ENCODE results near the gene FAT3. TPM values are rescaled to one million over a fixed set of nuclear protein-coding genes. Genes with fewer than 3 reads are reported as not detected.

The FAT3 gene
- total RNA-seq: 172 TPM

DNA sequence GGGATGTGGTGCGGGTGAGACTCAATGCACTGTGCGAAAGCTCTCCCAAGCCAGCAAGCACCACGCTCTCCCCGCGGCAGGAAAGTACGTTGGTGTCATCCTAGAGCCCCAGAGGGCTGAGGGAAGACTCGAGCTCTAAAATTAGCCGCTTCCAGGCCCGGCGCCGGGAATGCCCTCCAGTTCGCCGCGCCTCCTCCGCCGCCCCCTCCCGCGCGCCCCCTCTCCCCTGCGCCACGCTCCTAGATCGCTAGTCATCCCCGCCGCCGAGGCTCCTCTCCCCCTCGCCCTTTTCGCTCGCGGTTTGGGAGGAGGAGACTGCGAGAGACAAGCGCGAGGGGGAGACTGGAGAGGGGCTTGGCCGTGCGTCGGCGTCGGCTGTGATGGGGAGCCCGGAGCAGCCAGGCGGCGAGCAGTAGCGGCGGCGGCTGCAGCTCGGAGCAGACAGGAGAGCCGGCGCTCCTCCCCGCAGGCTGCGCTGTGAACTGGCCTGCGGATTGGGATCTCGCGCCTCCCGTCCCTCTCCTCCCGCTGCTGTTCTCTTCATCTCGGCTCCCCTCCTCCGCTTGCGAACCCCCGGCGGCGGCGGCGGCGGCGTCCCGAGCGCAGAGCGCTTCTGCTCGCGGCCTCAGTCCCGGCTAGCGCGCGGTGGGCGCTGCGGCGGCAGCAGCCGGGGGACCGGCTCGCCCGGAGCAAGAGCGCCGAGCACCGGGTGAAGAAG is at the start of gene FAT3:
Gene FAT3, plus strand, starts transcription at position 412 of the 718 bp plus-strand sequence. CDS start 127,295 bp downstream, outside the sequence.
- peak; percentile 60 for DNase-seq

DNA sequence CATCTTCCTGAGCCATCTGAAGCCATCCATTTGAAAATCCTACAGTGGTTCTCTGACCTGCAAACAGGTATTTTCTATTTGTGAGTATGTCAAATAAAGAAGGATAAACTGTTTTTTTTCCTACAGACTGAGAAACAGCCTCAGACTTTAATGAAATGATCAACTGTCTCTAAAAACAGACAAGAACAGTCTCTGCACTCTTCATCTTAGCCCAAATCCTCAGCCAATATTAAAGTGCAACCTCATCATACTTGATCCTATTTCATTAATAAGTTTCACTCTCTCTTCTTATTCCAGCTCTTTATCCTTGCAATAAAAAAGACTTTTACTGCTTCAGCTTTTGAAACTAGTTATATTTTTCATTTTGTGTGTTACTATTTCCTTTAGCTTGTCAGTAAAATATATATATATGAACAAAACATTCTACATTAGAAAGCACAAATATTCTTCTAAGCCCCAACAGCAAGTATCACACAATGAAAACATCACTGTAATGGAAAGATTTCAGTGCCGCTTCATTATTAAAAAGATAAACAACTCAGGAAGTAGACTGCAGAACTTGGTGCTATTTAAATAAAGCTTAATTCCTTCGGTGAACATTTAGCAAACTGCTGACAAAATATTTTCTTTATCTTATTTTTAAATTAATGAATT is 45.5 kb upstream of the FAT3 start:
- DNase-seq: no peak

- DNase-seq: no peak
These were observed 44.4 kb upstream of the FAT3 start for GRCh38 chr11:92180226-92180625.

DNA sequence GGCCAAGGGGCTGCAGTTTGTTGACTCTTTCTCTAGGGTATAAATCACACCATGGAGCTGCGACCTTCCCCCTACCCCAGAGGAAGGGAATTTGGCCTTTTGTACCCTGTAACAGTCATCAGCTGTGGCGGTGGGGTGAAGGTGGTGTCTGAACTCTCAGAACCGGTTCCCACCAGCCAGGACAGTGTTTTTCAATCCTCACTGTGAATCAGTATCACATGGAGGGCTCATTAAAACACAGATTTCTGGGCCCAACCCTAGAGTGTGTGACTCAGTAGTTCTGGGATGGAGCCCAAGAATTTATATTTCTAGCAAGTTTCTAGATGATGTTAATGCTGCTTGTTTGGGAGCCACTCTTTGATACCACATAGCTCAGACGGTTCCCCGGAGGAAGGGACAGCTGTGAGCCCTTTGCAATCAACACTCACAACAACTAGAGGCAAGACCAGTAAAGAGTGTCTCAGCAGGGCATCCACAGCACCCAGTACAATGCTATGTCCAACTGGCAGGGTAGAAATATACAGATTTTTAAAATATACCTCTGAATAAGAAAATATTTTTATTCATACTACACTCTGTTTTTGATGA is 43.9 kb upstream of the FAT3 start:
- peak; percentile 26 for DNase-seq

DNA sequence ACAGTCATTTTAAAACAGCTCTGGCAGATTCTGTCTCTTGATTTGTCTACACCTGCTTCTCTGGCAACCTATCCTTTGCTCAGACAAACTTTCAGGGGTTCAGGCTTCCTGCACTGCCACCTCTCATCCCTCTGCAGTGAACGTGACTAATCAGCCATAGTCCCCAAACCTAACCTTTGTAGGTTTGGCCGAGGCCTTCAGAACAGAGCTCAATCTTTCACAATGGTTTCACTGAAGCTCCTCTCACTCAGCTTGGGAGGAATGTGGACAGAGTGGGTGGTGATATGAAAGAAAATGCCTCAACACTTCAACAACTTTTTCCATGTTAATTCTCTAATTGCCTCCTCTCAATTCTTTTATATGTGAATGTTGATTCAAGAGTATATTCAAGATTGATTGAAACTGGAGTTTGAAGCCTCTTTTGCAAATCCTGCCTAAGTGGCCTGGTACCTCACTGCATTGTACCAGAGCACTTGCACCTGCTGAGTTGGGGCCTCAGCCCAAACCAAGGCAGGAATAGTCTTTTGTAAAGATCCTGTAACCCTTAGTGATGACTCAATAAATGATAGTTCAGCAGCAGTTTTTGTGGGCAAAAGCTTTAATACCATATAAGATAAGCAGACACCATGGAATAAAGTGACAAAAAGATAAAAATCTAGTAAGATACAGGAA is 33.9 kb upstream of the FAT3 start:
- no peak for DNase-seq

DNA sequence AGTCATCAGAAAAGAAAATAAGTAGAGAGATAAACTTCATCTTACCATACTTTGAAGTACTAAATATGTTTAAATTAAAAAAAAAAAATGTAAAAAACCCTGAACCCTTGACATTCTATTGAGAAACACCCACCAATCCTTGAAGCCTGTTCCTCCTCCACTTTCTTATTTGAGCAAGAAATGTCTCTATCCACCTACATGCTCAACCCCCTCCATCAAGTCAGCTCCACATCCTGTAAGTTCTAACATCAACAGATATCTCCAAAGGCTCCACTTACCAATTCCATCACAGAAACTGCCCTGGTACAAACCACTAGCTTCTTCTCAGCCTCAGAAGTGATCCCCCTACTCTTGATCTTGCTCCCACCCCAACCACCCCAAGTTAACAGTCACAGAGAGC is 32.5 kb upstream of the FAT3 start:
- no peak for DNase-seq

DNA sequence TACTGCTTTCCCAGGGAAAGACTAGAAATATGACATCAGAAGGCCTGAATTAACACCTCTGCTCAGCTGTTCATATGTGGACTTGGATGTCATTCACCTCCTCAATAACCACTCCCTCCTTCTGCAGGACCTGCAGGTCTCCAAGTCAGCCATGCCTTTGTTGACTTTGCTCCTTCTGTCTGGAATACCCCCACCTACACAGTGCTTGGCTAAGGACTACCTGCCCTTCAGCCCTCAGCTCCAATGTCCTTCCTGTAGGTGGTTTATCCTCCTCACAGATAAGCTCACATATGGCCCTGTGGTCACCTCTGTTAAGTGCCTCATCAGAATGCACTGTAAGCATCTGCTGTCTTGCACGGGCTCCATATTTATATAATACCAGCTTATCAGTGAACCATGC is 26.4 kb upstream of the FAT3 start:
- DNase-seq: no peak

DNA sequence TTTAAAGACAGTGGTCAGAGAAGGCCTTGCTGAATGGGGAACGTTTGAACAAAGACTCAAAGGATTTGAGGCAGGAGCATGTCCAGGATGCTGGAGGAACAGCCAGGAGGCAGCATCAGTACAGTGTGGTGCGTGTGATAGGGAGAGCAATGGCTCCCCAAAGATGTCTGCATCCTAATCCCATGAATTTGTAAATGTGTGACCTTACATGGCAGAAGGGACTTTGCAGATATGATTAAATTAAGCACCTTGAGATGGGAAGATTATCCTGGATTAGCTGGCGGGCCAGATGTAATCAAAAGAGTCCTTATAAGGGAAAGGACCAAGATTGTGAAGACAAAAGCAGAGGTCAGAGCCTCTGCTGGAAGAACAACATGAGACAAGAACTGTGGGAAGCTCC is 24.6 kb upstream of the FAT3 start:
- DNase-seq: no peak

DNA sequence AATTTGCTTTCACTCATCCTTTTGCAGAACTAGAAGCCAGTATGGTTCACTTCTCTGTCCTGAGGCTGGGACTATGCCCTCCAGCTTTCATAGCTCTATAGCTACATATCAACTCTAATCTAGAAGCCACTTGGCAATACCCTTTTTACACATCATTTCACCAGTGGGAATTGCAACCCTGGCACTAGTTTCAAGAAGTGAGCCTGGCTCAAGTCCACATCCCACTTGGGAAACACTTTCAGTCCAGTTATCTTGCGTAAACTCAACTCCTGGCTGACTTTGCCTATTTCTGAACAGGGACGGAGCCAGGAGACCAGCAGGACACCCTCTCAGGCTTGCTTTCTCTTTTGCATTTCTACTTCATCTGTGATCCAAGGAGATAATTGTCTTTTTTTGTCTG is 19.9 kb upstream of the FAT3 start:
- DNase-seq: no peak

GRCh38 chr11:92206441-92206840 is 18.2 kb upstream of the FAT3 start:
- DNase-seq: no peak

DNA sequence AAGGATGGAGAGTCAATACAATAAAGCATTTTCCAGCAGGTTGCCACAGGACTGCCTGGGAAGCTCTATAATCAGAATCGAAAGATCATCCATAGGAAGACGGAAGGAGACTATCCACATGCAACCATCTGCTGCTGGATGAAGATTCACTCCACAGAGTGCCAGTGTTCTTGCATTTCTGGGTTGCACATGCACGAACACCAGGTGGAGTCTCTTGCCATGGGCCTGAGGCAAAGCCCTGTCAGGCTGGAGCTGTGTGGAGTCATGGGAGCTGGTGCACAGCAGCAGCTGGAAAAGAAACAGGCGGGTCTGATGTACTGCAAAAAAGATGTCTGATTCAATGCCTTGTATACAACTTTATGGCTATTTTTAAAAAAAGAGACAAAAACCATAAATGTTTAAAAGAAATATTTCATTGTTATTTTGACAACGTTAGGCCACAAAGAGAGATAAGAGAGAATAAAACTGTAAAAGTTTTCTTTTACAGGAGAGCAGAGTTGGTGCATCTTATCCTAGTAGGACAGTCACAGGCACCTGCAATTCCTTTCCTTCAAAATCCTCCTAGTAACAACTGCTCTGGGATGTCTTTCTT is 12.9 kb upstream of the FAT3 start:
- peak; percentile 31 for DNase-seq

DNA sequence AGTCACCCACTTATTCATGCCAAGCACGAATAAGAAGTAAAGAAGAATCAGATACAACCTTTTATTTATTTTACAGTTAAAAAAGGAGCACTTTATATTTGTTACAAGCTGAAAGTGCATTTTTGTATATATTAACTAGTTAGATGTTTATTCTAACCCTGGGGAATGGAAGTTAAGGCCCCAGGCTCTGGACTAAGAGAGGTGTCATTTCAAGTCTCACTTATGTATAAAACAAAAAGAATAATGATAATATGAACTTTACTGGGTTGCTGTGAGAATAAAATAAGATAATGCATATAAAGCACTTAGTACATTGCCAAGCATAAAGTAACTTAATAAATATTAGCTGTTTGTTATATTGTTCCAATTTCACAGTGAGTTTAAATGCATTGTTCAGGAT is 12.1 kb upstream of the FAT3 start:
- DNase-seq: no peak

- DNase-seq: no peak
These were observed 7.8 kb upstream of the FAT3 start for GRCh38 chr11:92216789-92217188.

- no peak for DNase-seq
These were observed 5.1 kb upstream of the FAT3 start for GRCh38 chr11:92219476-92219875.

DNA sequence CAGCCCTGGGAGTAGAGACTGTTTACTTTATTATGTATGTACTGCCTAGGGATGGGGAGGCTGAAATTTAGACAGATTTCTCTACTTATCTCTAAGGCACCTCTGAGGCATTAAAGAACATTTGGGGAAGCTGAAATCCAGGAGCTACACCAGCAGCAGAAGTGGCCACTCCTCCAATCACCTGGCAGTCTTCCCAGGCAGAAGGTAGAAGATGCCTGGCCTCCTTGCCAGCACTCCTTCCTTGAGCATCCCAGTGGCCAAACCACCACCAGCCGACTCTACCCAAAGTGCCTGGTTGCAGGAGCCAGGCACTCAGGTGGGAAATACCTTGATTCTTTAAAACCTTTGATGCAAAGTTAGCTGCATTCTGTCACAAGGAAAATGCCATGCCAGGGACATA is 1.9 kb upstream of the FAT3 start:
- DNase-seq: no peak

GRCh38 chr11:92224054-92224406 is 588 bp upstream of the FAT3 start:
- DNase-seq: no peak

GRCh38 chr11:92225125-92225567 is 528 bp downstream of the FAT3 start:
- no peak for DNase-seq

- peak; percentile 58 for DNase-seq
These were observed 1.1 kb downstream of the FAT3 start for GRCh38 chr11:92225568-92226330.

- peak; percentile 43 for DNase-seq
These were observed 2.0 kb downstream of the FAT3 start for GRCh38 chr11:92226331-92227229.

GRCh38 chr11:92227230-92227814 is 2.7 kb downstream of the FAT3 start:
- peak; percentile 15 for DNase-seq
